ENCODE measurements around the gene ZNF860.
"Not testable (repeated sequence)": the region's sequence is repeated elsewhere in the genome, so short reads cannot be mapped to it uniquely, and the experiment has no call there.

Gene ZNF860

GRCh38 chr3:32000877-32001276, 19.3 kb downstream of the ZNF860 start:
- DNase-seq: no peak

DNA sequence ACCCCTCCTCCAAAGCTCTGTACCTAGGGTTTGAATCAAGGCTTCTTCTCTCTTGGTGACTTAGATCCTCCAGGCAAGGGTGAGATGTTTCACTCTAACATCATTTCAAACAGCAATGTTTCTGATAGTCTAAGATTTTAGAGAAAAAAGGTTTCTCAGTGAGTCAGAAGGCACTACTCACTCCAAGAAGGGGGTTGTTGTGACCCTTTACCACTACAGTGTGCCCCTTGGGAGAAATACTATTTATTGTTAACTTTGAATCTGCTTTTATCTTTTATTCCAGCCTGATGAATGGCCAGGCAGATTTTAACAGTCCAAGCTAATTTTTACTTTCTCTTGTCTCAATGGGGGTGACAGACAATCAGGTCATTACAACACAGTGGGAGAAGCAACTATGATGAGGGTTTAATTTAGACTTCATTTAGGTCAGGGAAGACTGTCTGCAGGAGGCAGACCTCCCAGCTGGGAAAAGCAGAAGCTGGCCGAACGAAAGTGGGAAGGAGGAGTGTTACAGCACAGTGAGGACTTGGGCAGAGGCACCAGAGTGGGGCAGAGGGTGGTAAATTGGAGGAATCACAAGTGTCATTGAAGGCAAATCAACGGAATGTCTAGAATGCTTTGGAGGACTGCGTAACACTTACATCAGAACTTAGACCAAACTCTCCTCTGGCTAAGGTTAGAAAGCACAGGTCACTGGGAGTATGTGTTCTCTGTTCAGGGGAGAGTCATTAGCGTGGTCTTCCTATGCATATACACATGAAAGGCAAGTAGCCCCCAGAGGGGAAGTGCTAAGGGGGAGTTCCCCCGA, 21.2 kb downstream of the ZNF860 start:
- no peak for DNase-seq

- DNase-seq: no peak
These were observed 21.8 kb downstream of the ZNF860 start for GRCh38 chr3:32003380-32003779.

DNA sequence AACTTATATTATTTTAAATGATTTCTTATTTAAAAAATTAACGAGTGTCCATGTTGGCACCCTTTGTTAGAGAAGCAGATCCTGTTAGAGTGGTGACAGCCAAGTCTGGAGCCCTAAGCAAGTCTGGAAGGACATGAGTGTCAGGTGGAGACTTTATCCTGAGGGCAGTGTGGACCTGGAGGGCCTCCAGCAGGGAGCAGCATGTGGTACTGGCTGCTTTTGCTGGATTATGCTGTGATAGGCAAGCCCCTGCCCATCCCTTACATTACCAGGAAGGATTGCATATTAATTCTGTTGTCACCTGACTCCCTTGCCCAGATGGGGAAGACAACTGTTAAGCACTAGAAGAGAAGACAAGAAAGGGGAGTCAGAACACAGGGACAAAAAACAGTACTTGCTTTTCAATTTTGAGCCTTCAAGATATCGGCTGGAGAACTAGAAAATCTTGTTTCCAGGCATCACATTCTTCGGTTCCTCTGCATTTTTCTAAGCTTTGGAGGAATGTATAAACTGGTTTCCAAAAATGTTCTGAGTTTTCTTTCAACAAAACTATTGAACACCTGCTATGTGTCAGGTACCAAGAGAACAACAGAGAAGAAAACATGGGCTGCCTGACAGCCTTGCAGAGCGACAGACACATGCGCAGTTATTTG, 22.7 kb downstream of the ZNF860 start:
- no peak for DNase-seq

DNA sequence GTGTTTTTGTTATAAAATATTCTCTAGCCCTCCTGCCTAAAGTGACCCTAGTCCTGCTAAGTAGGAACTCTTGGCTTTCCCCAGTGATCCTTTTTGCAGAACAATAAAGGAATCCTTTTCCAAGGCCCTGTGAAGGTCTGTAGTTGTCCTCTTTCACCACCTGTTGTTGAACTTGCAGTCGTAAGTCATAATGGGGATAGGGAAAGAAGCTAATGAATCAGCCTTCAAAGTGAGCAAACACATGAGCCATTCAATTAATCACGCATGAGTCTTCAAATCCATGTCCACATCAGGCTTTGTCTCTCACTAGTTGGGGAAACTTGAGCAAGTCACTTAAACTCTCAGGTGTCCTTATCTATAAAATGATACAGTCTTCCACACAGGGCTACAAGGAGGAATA, 27.6 kb downstream of the ZNF860 start:
- no peak for DNase-seq

DNA sequence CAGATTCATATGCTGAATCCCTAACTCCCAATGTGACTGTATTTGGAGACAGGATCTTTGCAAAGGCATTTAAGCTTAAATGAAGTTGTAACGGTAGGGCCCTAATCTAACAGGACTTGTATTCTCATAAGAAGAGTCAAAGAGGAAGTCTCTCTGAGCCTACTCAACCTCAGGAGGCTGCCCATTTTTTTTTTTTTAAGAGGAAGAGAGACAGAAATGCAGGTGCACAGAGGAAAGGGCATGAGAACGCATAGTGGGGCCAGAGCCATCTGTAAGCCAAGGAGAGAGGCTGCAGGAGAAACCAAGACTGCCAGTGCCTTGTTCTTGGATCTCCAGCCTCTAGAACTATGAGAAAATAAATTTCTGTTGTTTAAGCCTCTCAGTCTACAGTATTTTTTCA, 28.4 kb downstream of the ZNF860 start:
- DNase-seq: no peak

GRCh38 chr3:32010699-32011098, 29.1 kb downstream of the ZNF860 start:
- DNase-seq: not testable (repeated sequence)

- not testable (repeated sequence) for DNase-seq
These were observed 34.1 kb downstream of the ZNF860 start for GRCh38 chr3:32015638-32016037.

- no peak for DNase-seq
These were observed 35.7 kb downstream of the ZNF860 start for GRCh38 chr3:32017286-32017685.

GRCh38 chr3:32018757-32019564, 37.4 kb downstream of the ZNF860 start:
- peak; percentile 45 for DNase-seq

DNA sequence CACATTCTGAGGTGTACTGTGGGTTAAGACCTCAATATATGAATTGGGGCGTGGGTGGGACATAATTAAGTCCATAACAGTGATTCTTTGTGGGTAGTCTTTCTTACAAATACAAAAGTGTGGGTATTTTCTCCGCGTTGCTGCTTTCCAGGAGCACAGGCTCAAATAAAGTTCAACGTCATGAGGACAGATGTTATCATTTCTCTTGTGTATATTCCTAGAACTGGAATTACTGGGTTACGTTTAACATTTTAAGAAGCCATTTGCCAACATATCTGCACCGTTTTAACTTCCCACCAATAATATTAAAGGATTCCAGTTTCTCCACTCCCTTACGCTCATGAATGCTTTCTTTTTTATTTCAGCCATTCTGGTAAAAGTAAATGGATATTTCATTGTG, 39.6 kb downstream of the ZNF860 start:
- no peak for DNase-seq

DNA sequence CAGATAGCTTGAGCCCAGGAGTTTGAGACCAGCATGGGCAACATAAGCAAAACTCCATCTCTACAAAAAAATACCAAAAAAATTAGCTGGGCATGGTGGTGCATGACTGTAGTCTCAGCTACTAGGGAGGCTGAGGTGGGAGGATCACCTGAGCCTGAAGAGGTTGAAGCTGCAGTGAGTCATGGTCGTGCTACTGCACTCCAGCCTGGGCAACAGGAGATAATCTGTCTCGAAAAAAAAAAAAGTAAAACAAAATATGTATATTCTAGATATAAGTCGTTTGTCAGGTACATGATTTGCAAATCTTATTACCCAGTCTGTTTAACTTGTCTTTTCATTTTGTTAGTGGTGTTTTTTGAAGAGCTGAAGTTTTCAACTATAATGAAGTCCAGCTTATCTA, 40.2 kb downstream of the ZNF860 start:
- no peak for DNase-seq

DNA sequence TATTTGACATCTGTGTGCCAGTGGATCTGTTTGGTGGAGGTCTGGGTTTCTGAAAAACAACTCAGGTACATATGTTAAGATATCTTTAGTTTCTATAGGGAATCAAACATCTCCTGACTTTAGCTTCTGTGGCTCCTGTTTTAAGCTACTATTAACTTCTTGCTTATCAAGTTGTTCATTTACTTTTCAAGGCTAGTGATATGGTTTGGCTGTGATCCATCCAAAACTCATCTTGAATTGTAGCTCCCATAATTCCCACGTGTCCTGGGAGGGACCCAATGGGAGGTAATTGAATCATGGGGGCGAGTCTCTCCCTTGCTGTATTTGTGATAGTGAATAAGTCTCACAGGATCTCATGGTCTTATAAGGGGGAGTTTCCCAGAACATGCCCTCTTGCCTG, 41.4 kb downstream of the ZNF860 start:
- DNase-seq: no peak

DNA sequence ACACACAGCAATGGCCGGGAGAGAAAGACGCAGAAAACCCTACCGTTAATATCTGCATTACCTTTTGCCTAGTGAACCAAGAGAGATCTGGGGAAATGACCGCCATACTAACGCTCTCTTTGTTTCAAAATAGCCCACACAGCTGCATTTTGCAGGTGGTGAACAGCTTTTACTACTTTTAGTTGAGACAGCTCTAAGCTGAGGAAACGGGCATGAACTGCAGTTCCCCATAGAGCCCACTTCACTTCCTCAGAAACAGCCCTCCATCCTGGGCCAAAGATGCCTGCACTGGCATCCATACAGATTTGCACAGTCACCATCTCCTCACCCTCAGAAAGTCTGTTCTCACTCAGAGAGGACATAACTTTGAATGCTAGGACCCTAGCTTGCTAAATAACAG, 45.0 kb downstream of the ZNF860 start:
- DNase-seq: no peak

GRCh38 chr3:32037932-32038267, 56.4 kb downstream of the ZNF860 start:
- DNase-seq: no peak

- no peak for DNase-seq
These were observed 59.8 kb downstream of the ZNF860 start for GRCh38 chr3:32041316-32041715.
